Endothelial cell (in vitro differentiated cells): ENCODE data around the gene MED27. TPM values are rescaled to one million over a fixed set of nuclear protein-coding genes. Genes with fewer than 3 reads are reported as not detected.
"Not testable (repeated sequence)": the region's sequence is repeated elsewhere in the genome, so short reads cannot be mapped to it uniquely, and the experiment has no call there.

ENCODE experiments used
- DNase-seq: peaks from one replicate; pipeline ENCODE4 v3.0.0; 2021; ENCODE audit warnings: low spot score
- H3K27ac Mint-ChIP-seq: one replicate; pipeline ENCODE4 v1.8.0; 2021; ENCODE audit warnings: mixed read lengths, inconsistent platforms; ENCODE audit not compliant: unreplicated experiment
- H3K27me3 Mint-ChIP-seq: one replicate; pipeline ENCODE4 v1.8.0; 2021; ENCODE audit warnings: mild to moderate bottlenecking, moderate library complexity, mixed read lengths, inconsistent platforms; ENCODE audit not compliant: unreplicated experiment
- H3K36me3 Mint-ChIP-seq: one replicate; pipeline ENCODE4 v1.8.0; 2021; ENCODE audit warnings: mild to moderate bottlenecking, low read depth, mixed read lengths, inconsistent platforms; ENCODE audit not compliant: unreplicated experiment
- H3K4me1 Mint-ChIP-seq: one replicate; pipeline ENCODE4 v1.8.0; 2021; ENCODE audit warnings: mild to moderate bottlenecking, mixed read lengths, inconsistent platforms; ENCODE audit not compliant: unreplicated experiment
- H3K4me3 Mint-ChIP-seq: one replicate; pipeline ENCODE4 v1.8.0; 2021; ENCODE audit warnings: mild to moderate bottlenecking, mixed read lengths, inconsistent platforms; ENCODE audit not compliant: unreplicated experiment
- H3K9me3 Mint-ChIP-seq: one replicate; pipeline ENCODE4 v1.8.0; 2021; ENCODE audit warnings: mixed read lengths, inconsistent platforms; ENCODE audit not compliant: unreplicated experiment
- total RNA-seq: library from RNA; stranded (reverse); fragmentation: NEBNext Ultra II Directional; extraction: Animal tissue kit (Norgen Biotek cat#: 25700); gene quantifications from one replicate; pipeline ENCODE4 v1.2.1, GENCODE V29; 2021; ENCODE audit not compliant: unreplicated experiment
- TF ChIP-seq, protein P1 (sequence below): fragments of 200-600 bp; sonication (generic); IDR thresholded peaks from one replicate; pipeline ENCODE4 v1.5.0; 2021; ENCODE audit warnings: antibody characterized with exemption; ENCODE audit not compliant: unreplicated experiment

Gene MED27
- total RNA-seq, 1 donor from 2014 or later, result 24.0 TPM

DNA sequence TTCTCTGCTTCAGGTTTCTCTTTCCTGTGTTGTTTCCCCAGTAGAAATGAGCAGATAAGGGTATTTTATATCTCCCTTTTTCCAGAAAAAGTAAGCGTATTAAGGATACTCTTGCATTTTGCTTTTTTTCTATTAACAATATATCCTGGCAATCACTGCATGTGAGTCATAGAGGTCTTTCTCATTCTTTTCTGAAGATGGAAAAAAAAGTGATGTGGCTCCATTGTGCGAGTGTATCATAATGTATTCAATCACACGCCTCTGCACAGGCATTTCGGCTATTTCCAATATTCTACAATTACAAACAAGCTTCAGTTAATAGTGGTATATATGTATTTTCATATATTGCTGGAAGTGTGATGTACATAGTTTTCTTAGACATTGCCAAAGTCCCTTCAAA lies 155.9 kb downstream of the MED27 start:
- no peak for DNase-seq
- TF ChIP-seq, protein P1, sequence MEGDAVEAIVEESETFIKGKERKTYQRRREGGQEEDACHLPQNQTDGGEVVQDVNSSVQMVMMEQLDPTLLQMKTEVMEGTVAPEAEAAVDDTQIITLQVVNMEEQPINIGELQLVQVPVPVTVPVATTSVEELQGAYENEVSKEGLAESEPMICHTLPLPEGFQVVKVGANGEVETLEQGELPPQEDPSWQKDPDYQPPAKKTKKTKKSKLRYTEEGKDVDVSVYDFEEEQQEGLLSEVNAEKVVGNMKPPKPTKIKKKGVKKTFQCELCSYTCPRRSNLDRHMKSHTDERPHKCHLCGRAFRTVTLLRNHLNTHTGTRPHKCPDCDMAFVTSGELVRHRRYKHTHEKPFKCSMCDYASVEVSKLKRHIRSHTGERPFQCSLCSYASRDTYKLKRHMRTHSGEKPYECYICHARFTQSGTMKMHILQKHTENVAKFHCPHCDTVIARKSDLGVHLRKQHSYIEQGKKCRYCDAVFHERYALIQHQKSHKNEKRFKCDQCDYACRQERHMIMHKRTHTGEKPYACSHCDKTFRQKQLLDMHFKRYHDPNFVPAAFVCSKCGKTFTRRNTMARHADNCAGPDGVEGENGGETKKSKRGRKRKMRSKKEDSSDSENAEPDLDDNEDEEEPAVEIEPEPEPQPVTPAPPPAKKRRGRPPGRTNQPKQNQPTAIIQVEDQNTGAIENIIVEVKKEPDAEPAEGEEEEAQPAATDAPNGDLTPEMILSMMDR, result no peak
- no peaks in the 10 kb centered on the region for H3K36me3 Mint-ChIP-seq
- H3K27me3 Mint-ChIP-seq, result peaks cover 2% of the 10 kb centered on the region
- H3K9me3 Mint-ChIP-seq, result no peaks in the 10 kb centered on the region
- H3K27ac Mint-ChIP-seq, result no peak overlapping the region
- H3K4me3 Mint-ChIP-seq, result no peak overlapping the region
- H3K4me1 Mint-ChIP-seq, result no peaks in the 10 kb centered on the region

DNA sequence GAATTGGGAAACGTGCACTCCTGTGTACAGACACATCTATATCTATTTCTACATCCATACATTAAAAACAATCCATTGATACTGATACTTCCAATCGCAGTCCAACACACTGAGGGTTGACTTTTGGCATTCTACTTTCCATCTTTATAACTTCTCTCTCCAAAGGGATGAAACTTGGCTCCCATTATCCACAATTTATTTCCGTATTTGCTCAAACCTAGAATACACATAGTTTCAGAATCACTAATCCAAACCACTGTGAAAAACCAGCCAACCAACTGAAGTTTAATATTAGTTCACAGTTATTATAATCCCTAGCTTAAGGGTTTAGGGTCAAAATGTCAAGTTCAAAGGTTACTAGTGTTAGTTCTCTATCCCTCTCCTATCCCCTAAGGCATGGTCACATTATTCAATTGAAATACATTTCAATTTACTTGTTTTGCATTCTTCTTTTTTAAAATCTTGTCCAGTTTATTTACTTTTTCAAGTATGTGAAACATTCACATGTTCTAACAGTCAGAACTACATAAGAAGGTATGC lies 156.5 kb downstream of the MED27 start:
- H3K27ac Mint-ChIP-seq, result no peak overlapping the region
- H3K27me3 Mint-ChIP-seq, result peaks cover 2% of the 10 kb centered on the region
- H3K9me3 Mint-ChIP-seq, result no peaks in the 10 kb centered on the region
- TF ChIP-seq, protein P1, result no peak
- no peaks in the 10 kb centered on the region for H3K36me3 Mint-ChIP-seq
- no peak for DNase-seq
- H3K4me3 Mint-ChIP-seq, result no peak overlapping the region
- no peaks in the 10 kb centered on the region for H3K4me1 Mint-ChIP-seq

DNA sequence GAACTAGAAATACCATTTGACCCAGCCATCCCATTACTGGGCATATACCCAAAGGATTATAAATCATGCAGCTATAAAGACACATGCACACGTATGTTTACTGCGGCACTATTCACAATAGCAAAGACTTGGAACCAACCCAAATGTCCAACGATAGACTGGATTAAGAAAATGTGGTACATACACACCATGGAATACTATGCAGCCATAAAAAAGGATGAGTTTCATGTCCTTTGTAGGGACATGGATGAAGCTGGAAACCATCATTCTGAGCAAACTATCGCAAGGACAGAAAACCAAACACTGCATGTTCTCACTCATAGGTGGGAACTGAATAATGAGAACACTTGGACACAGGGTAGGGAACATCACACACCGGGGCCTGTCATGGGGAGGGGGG lies 158.0 kb downstream of the MED27 start:
- not testable (repeated sequence) for H3K9me3 Mint-ChIP-seq, H3K27me3 Mint-ChIP-seq, H3K4me1 Mint-ChIP-seq, DNase-seq, H3K27ac Mint-ChIP-seq, H3K4me3 Mint-ChIP-seq, H3K36me3 Mint-ChIP-seq

DNA sequence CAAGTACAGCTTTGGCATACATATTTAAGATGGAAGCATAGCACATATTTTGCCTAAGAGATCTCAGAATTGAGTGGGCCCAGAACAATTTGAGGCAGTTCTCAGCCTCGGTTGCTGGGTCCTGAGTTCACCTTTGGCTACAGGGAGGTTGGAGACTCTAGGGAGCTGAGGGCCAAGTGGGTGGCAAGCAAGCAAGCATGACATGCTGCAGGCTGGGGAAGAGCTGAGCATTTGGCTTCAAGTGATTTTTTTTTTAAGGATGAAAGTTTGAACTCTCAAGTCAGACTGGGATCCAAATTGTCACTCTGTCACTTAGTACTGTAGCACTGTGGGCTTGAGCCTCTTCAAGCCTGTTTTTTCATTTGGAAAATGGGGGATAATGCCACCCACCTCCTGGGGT lies 160.5 kb downstream of the MED27 start:
- H3K4me1 Mint-ChIP-seq, result no peaks in the 10 kb centered on the region
- H3K27me3 Mint-ChIP-seq, result peaks cover 2% of the 10 kb centered on the region
- TF ChIP-seq, protein P1, result no peak
- H3K4me3 Mint-ChIP-seq, result no peak overlapping the region
- no peak overlapping the region for H3K27ac Mint-ChIP-seq
- H3K36me3 Mint-ChIP-seq, result no peaks in the 10 kb centered on the region
- no peaks in the 10 kb centered on the region for H3K9me3 Mint-ChIP-seq
- no peak for DNase-seq

DNA sequence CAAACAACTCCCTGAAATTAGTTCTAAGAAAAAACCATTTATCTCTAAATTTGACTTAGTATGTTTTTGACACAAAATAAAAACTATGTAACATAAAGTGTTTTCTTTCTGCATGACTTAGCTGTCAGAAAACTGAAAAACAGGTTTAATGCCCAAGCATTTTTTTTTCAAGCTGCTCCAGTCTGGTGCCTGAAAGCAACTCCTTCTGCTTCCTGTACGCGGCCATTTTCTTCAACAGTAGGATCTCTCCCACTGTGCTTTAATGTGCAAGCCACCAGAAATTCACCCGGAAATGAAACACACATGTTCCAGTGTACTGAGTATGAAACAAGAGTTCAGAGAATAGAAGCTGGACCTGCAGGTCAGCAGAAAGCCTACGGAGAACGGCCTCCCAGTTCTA lies 161.2 kb downstream of the MED27 start:
- Mint-ChIP-seq H3K27me3 (peaks cover 2% of the 10 kb centered on the region), H3K36me3 (no peaks in the 10 kb centered on the region), H3K4me3 (no peak overlapping the region), H3K4me1 (no peaks in the 10 kb centered on the region), H3K27ac (no peak overlapping the region), H3K9me3 (no peaks in the 10 kb centered on the region)
- no peak for DNase-seq
- TF ChIP-seq, protein P1, result no peak
